Measurements from ENCODE around the gene PCSK4. TPM values are rescaled to one million over a fixed set of nuclear protein-coding genes. Genes with fewer than 3 reads are reported as not detected.

PCSK4 gene
- total and polyA plus RNA-seq, 2 of the 4 experiments (the other 2 are of a cell fraction): 0.72 to 1.7 TPM

DNA sequence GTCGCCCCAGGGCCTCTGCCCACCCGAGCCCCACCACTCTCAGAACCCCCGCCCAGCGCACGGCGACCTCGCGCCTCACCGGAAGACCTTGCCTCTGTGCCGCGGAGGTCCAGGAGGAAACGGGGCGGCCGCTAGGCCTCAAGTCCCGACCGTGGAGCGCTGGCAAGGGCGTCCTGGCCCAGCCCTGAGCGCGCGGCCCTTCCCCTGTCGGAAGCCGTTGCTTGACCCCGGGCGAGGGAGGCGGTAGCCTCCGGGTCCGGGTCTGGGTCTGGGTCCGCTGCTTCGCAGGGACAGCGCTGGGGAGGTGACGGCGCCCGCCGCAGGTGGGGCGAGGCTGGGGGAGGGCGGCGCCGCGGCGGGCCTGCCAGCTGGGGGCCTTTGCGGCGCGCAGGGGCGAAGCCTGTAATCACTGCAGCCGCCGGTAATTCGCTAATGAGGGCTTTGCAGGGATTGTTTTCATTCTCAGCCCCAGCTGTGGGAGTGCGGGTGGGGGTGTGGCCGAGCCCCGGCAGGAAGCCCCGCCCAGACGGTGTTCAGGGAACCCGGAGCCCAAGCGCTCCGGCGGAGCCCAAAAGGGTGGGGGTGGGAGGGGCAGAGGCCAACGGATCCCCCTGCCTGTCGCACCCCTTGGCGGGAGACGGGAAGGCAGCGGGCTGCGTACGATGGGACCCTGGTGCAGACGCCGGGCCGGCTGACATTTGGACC lies 19.7 kb downstream of the PCSK4 start:
- H3K9ac ChIP-seq (ENCODE audit: low read depth, low read length): no peak overlapping the region
- H3K14ac ChIP-seq (replicated peaks; ENCODE audit: low read depth, low read length): no peak overlapping the region
- H3K4me2 ChIP-seq (ENCODE audit: low read depth, low read length): peak overlapping the region; percentile 75; the same call in 1 of the 2 replicates
- H3K79me1 ChIP-seq (ENCODE audit: low read depth in 1 of 2, low read length in 2 of 2): peaks cover 0 to 26% of the 10 kb centered on the region in 2 experiments; a peak in 2 of 4 replicates
- no TSS peak for BruUV-seq (replicated peaks)
- peak overlapping the region; percentile 3 for H2AK9ac ChIP-seq (replicated peaks; ENCODE audit: low read depth, low read length, poor library complexity)
- H2BK15ac ChIP-seq (ENCODE audit: low read depth, low read length): no peak overlapping the region
- peak overlapping the region; percentile 15; the same call in 1 of the 2 replicates for H3K4me3 ChIP-seq (ENCODE audit: insufficient read depth, low read depth, low read length)
- dilution Hi-C loops (cut with HindIII; ENCODE audit: low sequenced_read_pairs, unreplicated experiment) (no loop called here), in situ Hi-C loops (cut with MboI; ENCODE audit: low sequenced_read_pairs) (no loop called here), intact Hi-C loops (cut with micrococcal nuclease) (no loop called here)
- no peak overlapping the region for H2BK20ac ChIP-seq (ENCODE audit: low read depth, low read length)
- H3K18ac ChIP-seq (ENCODE audit: low read depth, low read length): no peak overlapping the region
- no peaks in the 10 kb centered on the region; the same call in 1 of the 2 replicates for H3K36me3 ChIP-seq (ENCODE audit: control insufficient read depth, insufficient read depth, low read length)
- no peak overlapping the region for H3K56ac ChIP-seq (ENCODE audit: extremely low read depth, insufficient read depth, low read length)
- POLR2A ChIA-PET (ENCODE audit: unreplicated experiment): no interaction called here
- H4K8ac ChIP-seq (ENCODE audit: low read depth in 2 of 2, low read length in 2 of 2): no peak overlapping the region
- no peak overlapping the region for H3K27ac ChIP-seq (ENCODE audit: insufficient read depth, low read length)
- H2AFZ ChIP-seq (replicated peaks; ENCODE audit: low read length, poor library complexity): peak overlapping the region; percentile 67
- 4% methylated on average over 34 of the region's 67 CpGs; no CpG with 5 or more reads in 1 of the 2 experiments for WGBS, 2 experiments (ENCODE audit: extremely low coverage in 2 of 2, insufficient read length in 1 of 2)
- H3K27me3 ChIP-seq (ENCODE audit: control insufficient read depth, insufficient read depth, low read length): peaks cover 68% of the 10 kb centered on the region
- no peak for TF ChIP-seq MAZ (IDR thresholded peaks at IDR 0.05; ENCODE audit: borderline replicate concordance, low read depth, low read length)
- TF ChIP-seq SMC3 (IDR thresholded peaks at IDR 0.05; ENCODE audit: low read depth, low read length): no peak
- TF ChIP-seq BHLHE40 (IDR thresholded peaks at IDR 0.05; ENCODE audit: low read depth, low read length): no peak
- no peak for TF ChIP-seq POLR2A (IDR thresholded peaks at IDR 0.05; ENCODE audit: low read depth, low read length)
- no peak for TF ChIP-seq NFE2L2 (IDR thresholded peaks at IDR 0.05; ENCODE audit: low read depth, low read length)
- no peak for TF ChIP-seq CTCF (conservative IDR thresholded peaks at IDR 0.05; ENCODE audit: low read depth, low read length)
- no peak for TF ChIP-seq MXI1 (IDR thresholded peaks at IDR 0.05; ENCODE audit: borderline replicate concordance, low read depth, low read length)
- TF ChIP-seq CHD1 (IDR thresholded peaks at IDR 0.05; ENCODE audit: low read depth, low read length): no peak
- no peak for TF ChIP-seq RFX5 (IDR thresholded peaks at IDR 0.05; ENCODE audit: low read depth, low read length)
- no peak for TF ChIP-seq RAD21 (IDR thresholded peaks at IDR 0.05; ENCODE audit: low read length)
- no peak for TF ChIP-seq CEBPB (IDR thresholded peaks at IDR 0.05; ENCODE audit: low read depth, low read length)
- no peak for TF ChIP-seq ELK1 (IDR thresholded peaks at IDR 0.05; ENCODE audit: borderline replicate concordance, low read depth, low read length)
- no peak for TF ChIP-seq MAFK (IDR thresholded peaks at IDR 0.05; ENCODE audit: low read depth, low read length)
- TF ChIP-seq USF2 (IDR thresholded peaks at IDR 0.05; ENCODE audit: low read depth, low read length): no peak
- TF ChIP-seq RCOR1 (IDR thresholded peaks at IDR 0.05; ENCODE audit: insufficient replicate concordance, low read length): no peak
- TF ChIP-seq FOS (IDR thresholded peaks at IDR 0.05; ENCODE audit: low read depth, low read length): no peak
- peak; percentile 38 for ATAC-seq (ENCODE audit: low read depth)
- no peak overlapping the region for H4K5ac ChIP-seq (ENCODE audit: low read depth, low read length)
- H2BK5ac ChIP-seq (ENCODE audit: low read depth, low read length, poor library complexity, severe bottlenecking): no peak overlapping the region
- CTCF ChIA-PET: no interaction called here
- no peak overlapping the region for H2BK120ac ChIP-seq (ENCODE audit: low read depth, low read length)
- H3K9me1 ChIP-seq (ENCODE audit: insufficient read depth, low read length): no peaks in the 10 kb centered on the region
- no peak overlapping the region for H4K91ac ChIP-seq (ENCODE audit: insufficient read depth, low read depth, low read length)
- H3K4ac ChIP-seq (ENCODE audit: low read depth, low read length): no peak overlapping the region
- H4K20me1 ChIP-seq (ENCODE audit: insufficient read depth, low read length): peaks cover 91% of the 10 kb centered on the region
- H2AK5ac ChIP-seq (ENCODE audit: low read depth, low read length): no peak overlapping the region
- no peak for DNase-seq
- no peaks in the 10 kb centered on the region; the same call in 1 of the 2 replicates for H3K9me3 ChIP-seq (ENCODE audit: control insufficient read depth, insufficient read depth, low read length)
- no peak overlapping the region for H3K23ac ChIP-seq (ENCODE audit: low read depth, low read length)
- H3K4me1 ChIP-seq (ENCODE audit: control insufficient read depth, insufficient read depth, low read length): peaks cover 21% of the 10 kb centered on the region

All from IMR-90 (cell line).